HG03097 (cell line): Measurements from ENCODE around the gene SPATS2L.

Source experiments
- ATAC-seq: cut with Tn5 transposase; IDR thresholded peaks from one replicate; pipeline ENCODE4 v1.9.1; 2021; ENCODE audit not compliant: unreplicated experiment, low FRiP score

Gene SPATS2L

DNA sequence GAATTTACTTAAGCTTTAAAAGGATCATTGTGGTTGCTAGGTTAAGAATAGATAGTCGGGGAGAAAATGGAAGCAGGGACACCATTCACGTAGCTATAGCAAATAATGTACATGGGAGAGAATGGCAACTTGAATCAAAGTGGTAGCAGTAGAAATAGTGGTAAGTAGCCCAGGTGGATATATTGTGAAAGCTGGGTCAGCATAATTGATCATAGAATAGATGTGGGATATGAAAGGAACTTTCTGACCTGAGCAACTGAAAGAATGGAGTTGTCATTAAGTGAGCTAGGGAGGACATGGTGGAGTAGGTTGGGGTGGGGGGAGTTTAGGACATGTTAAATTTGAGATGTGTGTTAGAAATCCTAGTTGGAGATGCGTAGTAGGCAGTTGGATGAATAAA lies 221.7 kb downstream of the SPATS2L start:
- no peak for ATAC-seq
